C4-2B (cell line): ENCODE results near the gene AMPH.
"Not testable (repeated sequence)": the region's sequence is repeated elsewhere in the genome, so short reads cannot be mapped to it uniquely, and the experiment has no call there.

Experiments
- H3K27ac ChIP-seq: fragments of 450-650 bp; 2 replicates; pipeline ENCODE4 v1.5.1; 2017
- ZFX ChIP-seq: fragments of 450-650 bp; IDR thresholded peaks from 2 replicates; pipeline ENCODE4 v1.6.1; 2017
- TF ChIP-seq, protein P1 (sequence below): fragments of 450-650 bp; conservative IDR thresholded peaks from 2 replicates; pipeline ENCODE4 v1.5.1; 2017; ENCODE audit warnings: mild to moderate bottlenecking

AMPH gene

DNA sequence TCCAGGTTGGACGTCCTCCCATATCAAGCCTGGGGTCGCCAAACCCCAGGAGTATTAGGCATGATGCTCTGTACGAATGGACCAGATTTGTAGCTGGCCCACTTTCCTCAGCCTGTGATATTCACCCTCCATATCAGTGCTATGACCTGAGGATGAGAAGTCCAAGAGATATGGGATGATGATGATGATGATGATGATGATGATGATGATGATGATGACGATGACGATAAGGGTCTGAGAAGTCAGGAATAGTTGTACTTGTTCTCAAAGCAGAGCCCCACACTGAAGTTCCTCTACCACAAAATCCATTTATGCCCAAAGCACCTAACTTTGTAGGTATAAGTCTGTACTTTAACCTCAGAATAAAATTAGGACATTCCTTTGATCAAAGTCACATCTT is 50.7 kb downstream of the AMPH start:
- TF ChIP-seq, protein P1, sequence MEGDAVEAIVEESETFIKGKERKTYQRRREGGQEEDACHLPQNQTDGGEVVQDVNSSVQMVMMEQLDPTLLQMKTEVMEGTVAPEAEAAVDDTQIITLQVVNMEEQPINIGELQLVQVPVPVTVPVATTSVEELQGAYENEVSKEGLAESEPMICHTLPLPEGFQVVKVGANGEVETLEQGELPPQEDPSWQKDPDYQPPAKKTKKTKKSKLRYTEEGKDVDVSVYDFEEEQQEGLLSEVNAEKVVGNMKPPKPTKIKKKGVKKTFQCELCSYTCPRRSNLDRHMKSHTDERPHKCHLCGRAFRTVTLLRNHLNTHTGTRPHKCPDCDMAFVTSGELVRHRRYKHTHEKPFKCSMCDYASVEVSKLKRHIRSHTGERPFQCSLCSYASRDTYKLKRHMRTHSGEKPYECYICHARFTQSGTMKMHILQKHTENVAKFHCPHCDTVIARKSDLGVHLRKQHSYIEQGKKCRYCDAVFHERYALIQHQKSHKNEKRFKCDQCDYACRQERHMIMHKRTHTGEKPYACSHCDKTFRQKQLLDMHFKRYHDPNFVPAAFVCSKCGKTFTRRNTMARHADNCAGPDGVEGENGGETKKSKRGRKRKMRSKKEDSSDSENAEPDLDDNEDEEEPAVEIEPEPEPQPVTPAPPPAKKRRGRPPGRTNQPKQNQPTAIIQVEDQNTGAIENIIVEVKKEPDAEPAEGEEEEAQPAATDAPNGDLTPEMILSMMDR, result no peak
- TF ChIP-seq ZFX, result no peak

DNA sequence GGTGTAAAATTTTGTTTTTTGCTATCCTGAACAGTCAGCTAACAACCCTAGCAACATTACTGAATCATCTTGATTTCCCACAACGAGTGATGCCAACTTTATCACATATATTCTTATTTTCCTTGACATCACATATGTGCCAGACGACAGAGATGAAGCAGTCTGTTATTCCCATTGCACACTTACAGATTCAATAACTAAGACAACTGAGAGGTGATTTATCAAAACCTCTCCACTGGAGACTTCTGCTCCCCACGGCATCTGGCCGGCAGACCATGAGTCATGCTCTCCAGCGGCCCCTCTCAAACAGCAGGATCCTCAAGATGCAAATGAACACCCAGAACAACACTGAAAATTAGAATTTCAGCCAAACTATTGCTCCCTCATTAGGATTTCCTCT is 57.1 kb downstream of the AMPH start:
- no peak overlapping the region for H3K27ac ChIP-seq
- TF ChIP-seq, protein P1, result no peak
- TF ChIP-seq ZFX, result no peak

More for the DNA sequence above, 50.7 kb downstream of the AMPH start:
- no peak overlapping the region for H3K27ac ChIP-seq

DNA sequence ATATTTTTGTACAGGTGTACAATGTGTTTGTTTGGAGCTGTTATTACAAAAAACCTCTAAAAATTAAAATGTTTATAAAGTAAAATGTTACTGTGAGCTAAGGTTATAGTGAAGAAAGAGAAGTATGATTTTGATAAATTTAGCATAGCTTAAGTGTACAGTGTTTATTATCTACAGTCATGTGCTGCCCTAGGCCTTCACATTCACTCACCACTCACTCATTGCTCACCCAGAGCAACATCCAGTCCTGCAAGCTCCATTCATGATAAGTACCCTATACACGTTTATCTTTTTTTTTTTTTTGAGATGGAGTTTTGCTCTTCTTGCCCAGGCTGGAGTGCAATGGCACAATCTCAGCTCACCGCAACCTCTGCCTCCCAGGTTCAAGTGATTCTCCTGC is 59.6 kb downstream of the AMPH start:
- not testable (repeated sequence) for H3K27ac ChIP-seq

DNA sequence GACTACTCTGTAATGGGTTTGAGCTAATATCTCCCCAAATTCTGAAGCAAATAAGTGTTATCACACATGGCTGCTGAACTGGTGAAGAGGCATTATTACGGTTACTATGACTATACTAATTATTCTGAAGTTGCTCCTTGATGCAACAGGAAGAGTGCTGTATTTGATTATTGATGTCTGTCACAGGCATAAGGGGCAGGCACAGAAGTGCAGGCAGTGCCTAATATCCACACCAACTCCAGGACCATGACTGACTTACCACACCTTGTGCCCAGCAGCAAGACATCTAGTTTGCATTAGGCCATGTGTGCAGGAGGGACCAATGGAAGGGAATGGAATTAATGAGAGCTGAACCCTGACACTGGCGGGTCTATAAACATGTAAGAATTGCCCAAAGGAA is 62.7 kb downstream of the AMPH start:
- H3K27ac ChIP-seq, result no peak overlapping the region
- TF ChIP-seq, protein P1, result no peak
- no peak for TF ChIP-seq ZFX

DNA sequence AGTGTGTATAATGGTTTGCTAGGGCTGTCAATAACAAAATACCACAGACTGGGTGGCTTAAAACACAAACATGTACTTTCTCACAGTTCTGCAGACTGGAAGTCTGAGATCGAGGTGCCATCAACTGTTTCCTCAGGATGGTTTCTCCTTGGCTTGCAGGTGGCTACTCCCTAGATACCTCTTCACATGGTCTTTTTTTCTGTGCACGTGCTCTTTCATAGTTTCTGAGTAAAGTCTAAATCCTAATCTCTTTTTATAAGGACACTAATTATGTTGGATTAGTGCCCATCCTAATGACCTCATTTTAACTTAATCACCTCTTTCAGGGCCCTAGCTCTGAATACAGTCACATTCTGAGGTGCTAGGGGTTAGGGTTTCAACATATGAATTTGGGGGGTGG is 65.9 kb downstream of the AMPH start:
- no peak overlapping the region for H3K27ac ChIP-seq
- TF ChIP-seq ZFX, result no peak
- TF ChIP-seq, protein P1, result no peak

DNA sequence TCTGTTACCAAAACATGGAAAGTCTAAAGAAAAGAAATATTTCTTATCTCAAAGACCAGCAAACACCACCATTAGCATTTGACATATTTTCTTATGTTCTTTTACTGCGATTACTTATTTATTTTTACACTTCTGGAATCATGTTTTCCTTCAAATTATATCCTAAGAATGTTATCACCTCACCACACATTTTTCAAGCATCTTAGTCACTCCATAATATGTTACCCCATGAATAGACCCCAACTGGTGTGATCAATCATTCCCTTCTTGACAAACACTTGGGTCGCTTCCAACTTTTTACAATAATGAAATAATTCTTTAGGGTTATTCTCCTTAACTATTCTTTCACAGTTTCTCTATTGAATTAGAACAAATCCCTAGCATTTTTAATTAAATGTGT is 67.4 kb downstream of the AMPH start:
- no peak overlapping the region for H3K27ac ChIP-seq
- TF ChIP-seq, protein P1, result no peak
- TF ChIP-seq ZFX, result no peak

DNA sequence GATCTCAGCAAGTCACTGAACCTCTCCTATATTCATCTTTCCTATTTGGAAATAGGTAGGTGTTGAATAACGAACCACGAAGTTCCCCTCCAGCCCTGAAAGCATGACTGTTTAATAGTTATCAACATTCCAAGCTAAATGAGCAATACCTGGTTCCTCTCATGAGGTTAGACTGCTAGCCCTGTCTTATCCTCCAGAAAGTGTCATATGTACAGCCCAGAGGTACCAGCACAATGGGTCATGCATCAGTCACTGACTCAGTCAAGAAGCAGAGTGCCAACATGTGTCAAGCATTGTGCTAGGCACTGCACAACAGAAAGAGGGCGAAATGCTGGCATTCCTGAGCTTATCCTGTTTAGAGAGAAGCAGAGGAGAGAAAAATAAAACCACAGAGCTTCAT is 70.0 kb downstream of the AMPH start:
- H3K27ac ChIP-seq, result no peak overlapping the region
- no peak for TF ChIP-seq ZFX
- TF ChIP-seq, protein P1, result no peak

DNA sequence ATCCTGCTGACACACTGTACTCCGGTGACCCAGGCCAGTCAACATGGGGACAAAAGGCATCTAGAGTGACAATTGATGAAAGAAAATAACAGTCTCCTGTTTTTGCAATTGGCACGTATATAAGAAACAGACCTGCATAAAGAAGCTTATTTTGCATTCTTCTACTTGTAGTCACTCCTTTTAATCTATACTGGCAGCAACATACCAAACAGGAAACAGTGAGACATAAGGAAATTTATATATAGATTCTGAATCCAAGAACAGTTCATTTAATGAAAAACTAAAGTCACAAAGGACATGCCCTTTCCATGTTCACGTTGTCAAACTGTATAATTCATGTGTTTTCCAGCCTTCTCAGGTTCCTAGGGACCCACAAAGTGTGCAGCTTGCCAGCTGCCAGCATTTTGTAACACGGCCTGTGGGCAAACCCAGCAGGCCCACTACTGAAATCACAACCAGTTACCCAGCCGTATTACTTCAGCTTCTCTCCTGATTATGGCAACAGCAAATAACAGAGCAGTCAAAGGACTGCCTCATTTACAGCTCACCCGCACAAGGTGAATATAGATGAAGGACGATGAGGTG is 72.3 kb downstream of the AMPH start:
- TF ChIP-seq, protein P1, result no peak
- no peak for TF ChIP-seq ZFX
- no peak overlapping the region for H3K27ac ChIP-seq
